Measurements from ENCODE around the gene HEPACAM.

DNA sequence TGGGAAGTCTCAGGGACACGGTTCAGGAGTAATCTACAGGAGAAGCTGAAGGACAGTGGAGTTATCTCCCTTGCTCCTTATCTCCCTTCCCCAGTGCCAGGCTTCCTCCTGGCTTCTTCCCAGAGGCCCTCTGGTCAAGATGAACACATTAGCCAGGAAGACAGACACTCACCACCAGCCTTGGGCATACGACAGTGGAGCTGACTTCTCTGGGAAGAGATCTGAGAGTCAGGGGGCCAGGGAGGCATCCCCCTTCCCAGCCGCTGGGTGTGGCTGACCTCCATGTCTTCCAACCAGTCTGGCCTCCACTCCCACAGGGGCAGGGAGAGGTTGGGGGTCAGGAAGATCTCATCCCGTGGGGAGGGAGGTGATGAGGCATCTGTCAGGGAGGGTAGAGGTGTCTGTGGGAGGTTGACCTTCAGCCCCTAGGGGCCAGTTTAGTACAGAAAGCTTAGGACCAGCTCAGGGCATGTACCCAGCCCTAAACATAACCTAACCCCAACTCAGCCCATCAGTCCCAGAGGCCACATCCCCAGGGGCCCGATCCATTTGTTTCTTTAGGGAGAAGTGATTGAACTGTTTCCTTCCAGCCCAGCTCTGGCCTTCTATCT, 50.9 kb downstream of the HEPACAM start:
- TF ChIP-seq ZNF384 (IDR thresholded peaks at IDR 0.05) (no peak), HDGF (IDR thresholded peaks at IDR 0.05; ENCODE audit: borderline replicate concordance) (no peak), L3MBTL2 (conservative IDR thresholded peaks at IDR 0.05) (no peak), FOXK2 (IDR thresholded peaks at IDR 0.05) (no peak), BHLHE40 (IDR thresholded peaks at IDR 0.05; ENCODE audit: borderline replicate concordance) (no peak), CTBP1 (IDR thresholded peaks at IDR 0.05; ENCODE audit: borderline replicate concordance) (no peak), SP1 (IDR thresholded peaks at IDR 0.05) (no peak), FOXM1 (IDR thresholded peaks at IDR 0.05; ENCODE audit: borderline replicate concordance) (no peak), FOXA1 (IDR thresholded peaks at IDR 0.05) (no peak), ELF4 (IDR thresholded peaks at IDR 0.05) (no peak), NFRKB (IDR thresholded peaks at IDR 0.05) (no peak), SUZ12 (IDR thresholded peaks at IDR 0.05) (no peak), TARDBP (IDR thresholded peaks at IDR 0.05) (no peak)

Data from HEK293T (cell line).